ENCODE data around the gene PTPRM. TPM values are rescaled to one million over a fixed set of nuclear protein-coding genes. Genes with fewer than 3 reads are reported as not detected.

Gene PTPRM
- total RNA-seq, 1 experiment from 2014 or later = 6.2 TPM

- Histone ChIP-seq H3K4me1 (ENCODE audit: insufficient read depth, low read length) (no peaks in the 10 kb centered on the region; the same call in 1 of the 2 replicates), H2AFZ (ENCODE audit: low read length) (no peak overlapping the region), H4K91ac (ENCODE audit: insufficient read length, low read depth, low read length) (no peak overlapping the region), H2AK5ac (ENCODE audit: insufficient read length, low read length) (no peak overlapping the region), H3K27ac (ENCODE audit: insufficient read length, low read depth, low read length) (no peak overlapping the region), H2BK15ac (ENCODE audit: low read depth, low read length) (no peak overlapping the region), H4K20me1 (ENCODE audit: control insufficient read depth, insufficient read depth, insufficient read length) (no peaks in the 10 kb centered on the region), H4K8ac (replicated peaks; ENCODE audit: insufficient read length, low read depth, low read length) (no peak overlapping the region), H3T11ph (ENCODE audit: low read length) (no peak overlapping the region), H3K9ac (ENCODE audit: extremely low read depth, insufficient read length, low read length) (no peak overlapping the region), H3K79me1 (ENCODE audit: insufficient read depth, low read depth, low read length, poor library complexity, severe bottlenecking) (no peaks in the 10 kb centered on the region), H3K79me2 (ENCODE audit: insufficient read depth, low read length) (no peaks in the 10 kb centered on the region), H4K5ac (ENCODE audit: insufficient read length, low read depth, low read length) (no peak overlapping the region), H3K56ac (ENCODE audit: insufficient read length, low read depth, low read length) (no peak overlapping the region), H3K23me2 (ENCODE audit: insufficient read length, low read depth, low read length, poor library complexity, severe bottlenecking) (no peaks in the 10 kb centered on the region), H3K14ac (ENCODE audit: insufficient read depth, low read length) (no peak overlapping the region), H3K4me2 (ENCODE audit: insufficient read depth, insufficient read length, low read length) (no peak overlapping the region), H3K18ac (ENCODE audit: insufficient read length, low read depth, low read length) (no peak overlapping the region), H3K4ac (ENCODE audit: low read depth, low read length) (no peak overlapping the region), H3K27me3 (ENCODE audit: insufficient read depth, low read length) (no peaks in the 10 kb centered on the region), H2BK120ac (ENCODE audit: low read depth, low read length, poor library complexity, severe bottlenecking) (no peak overlapping the region), H2BK5ac (ENCODE audit: insufficient read length, low read length) (no peak overlapping the region), H3K23ac (ENCODE audit: insufficient read length, low read depth, low read length) (no peak overlapping the region), H2BK20ac (ENCODE audit: low read depth, low read length, poor library complexity, severe bottlenecking) (no peak overlapping the region), H2BK12ac (ENCODE audit: insufficient read length, low read depth, low read length) (no peak overlapping the region), H3K9me3 (ENCODE audit: control insufficient read depth, low read depth, low read length) (no peaks in the 10 kb centered on the region)
- Mint-ChIP-seq H3K27ac (0 out of 7 replicates have a peak overlapping the region, but pooled peaks of 1 of the 3 experiments have one; percentile 5), H3K27me3 (ENCODE audit: low read depth) (no peaks in the 10 kb centered on the region), H3K9me3 (no peaks in the 10 kb centered on the region), H3K4me3 (no peak overlapping the region), H3K36me3 (ENCODE audit: insufficient read depth in 1 of 3, low read depth in 3 of 3) (no peaks in the 10 kb centered on the region), H3K4me1 (peaks cover 18 to 20% of the 10 kb centered on the region in 2 experiments)
- TF ChIP-seq CTCF (conservative IDR thresholded peaks at IDR 0.05) = no peak
- no peak for DNase-seq
- no CpG with 5 or more reads among the region's 4 CpGs for WGBS (ENCODE audit: extremely low coverage, insufficient read length, low lambda C conversion rate)
These were observed 29.0 kb downstream of the PTPRM start for GRCh38 chr18:7596147-7596546.
